Gastroesophageal sphincter (tissue), 4 donors: Measurements from ENCODE around the gene ATP11A. TPM values are rescaled to one million over a fixed set of nuclear protein-coding genes. Genes with fewer than 3 reads are reported as not detected.

Source experiments
- ATAC-seq: fragments of 150-250 bp; one replicate; pipeline ENCODE4 v1.9.1; 2016; ENCODE audit warnings: mild to moderate bottlenecking, moderate library complexity
- H3K27ac ChIP-seq, 4 donors: fragments of 200-600 bp; sonication (generic) in 3 of 4; 1 replicate in 3 of 4; 2 replicates in 1 of 4; pipeline ENCODE4 v1.5.1; 2016 to 2019
- H3K27me3 ChIP-seq: fragments of 200-600 bp; sonication (generic); one replicate; pipeline ENCODE4 v1.5.1; 2019
- H3K36me3 ChIP-seq, 2 donors: fragments of 200-600 bp; sonication (generic); one replicate each; pipeline ENCODE4 v1.5.1; 2019; ENCODE audit warnings: control low read depth in 1 of 2
- H3K4me1 ChIP-seq, 3 donors: fragments of 200-600 bp; sonication (generic); 1 replicate in 2 of 3; 2 replicates in 1 of 3; pipeline ENCODE4 v1.5.1; 2016 to 2019; ENCODE audit warnings: control low read depth in 2 of 3
- H3K4me3 ChIP-seq, 2 donors: fragments of 200-600 bp; sonication (generic); one replicate each; pipeline ENCODE4 v1.5.1; 2019; ENCODE audit warnings: mild to moderate bottlenecking in 1 of 2, moderate library complexity in 1 of 2
- H3K9me3 ChIP-seq, 3 donors: fragments of 200-600 bp; sonication (generic); one replicate each; pipeline ENCODE4 v1.5.1; 2017 to 2019; ENCODE audit warnings: control low read depth in 2 of 3
- CTCF ChIP-seq, 4 experiments: fragments of 200-600 bp in 2 of 4; fragments of 450-650 bp in 2 of 4; sonication (generic) in 1 of 4; IDR thresholded peaks; one replicate each; pipeline ENCODE4 v1.5.1; 2017 to 2019; ENCODE audit warnings: antibody characterized with exemption in 4 of 4, mild to moderate bottlenecking in 2 of 4, moderate library complexity in 2 of 4
- EP300 ChIP-seq: sonication (generic); formaldehyde crosslinking; IDR thresholded peaks from one replicate; pipeline ENCODE4 v1.6.1; 2017; ENCODE audit warnings: antibody characterized with exemption, mild to moderate bottlenecking
- POLR2A ChIP-seq, 2 donors: fragments of 450-650 bp; IDR thresholded peaks; one replicate each; pipeline ENCODE4 v1.6.1; 2017; ENCODE audit warnings: antibody characterized with exemption in 2 of 2, mild to moderate bottlenecking in 2 of 2, moderate library complexity in 1 of 2
- POLR2AphosphoS5 ChIP-seq: sonication (generic); formaldehyde crosslinking; IDR thresholded peaks from one replicate; pipeline ENCODE4 v1.6.1; 2017; ENCODE audit warnings: antibody characterized with exemption
- WGBS, 2 donors: methylation state at CpG; one replicate each; pipeline ENCODE4 v1.1.5; 2018; ENCODE audit warnings: low coverage in 1 of 2; 5-methylcytosine and 5-hydroxymethylcytosine counted together
- total RNA-seq, 4 donors: library from RNA; depleted of rRNA; stranded (reverse); fragments of >200 nt; gene quantifications; one replicate each; pipeline ENCODE4 v1.1.0, GENCODE V29; 2016

Gene ATP11A
- total RNA-seq, 4 donors from 2014 or later: 12.9 to 21.7 (median 17.1) TPM

- peaks cover 0 to 19% (median under 1%) of the 10 kb centered on the region in 3 donors for H3K4me1 ChIP-seq
- H3K4me3 ChIP-seq: no peak overlapping the region
- no peak overlapping the region for H3K27ac ChIP-seq
- TF ChIP-seq POLR2AphosphoS5 (no peak), POLR2A (IDR thresholded peaks at IDR 0.05) (no peak), CTCF (IDR thresholded peaks at IDR 0.05) (no peak), EP300 (no peak)
- 92 to 100% methylated on average over 4 to 9 of the region's 17 CpGs for WGBS, 2 donors
- no peaks in the 10 kb centered on the region for H3K36me3 ChIP-seq
- no peaks in the 10 kb centered on the region for H3K27me3 ChIP-seq
- no peak for ATAC-seq
- no peaks in the 10 kb centered on the region for H3K9me3 ChIP-seq
These were observed 46.0 kb downstream of the ATP11A start for GRCh38 chr13:112735791-112736190.

GRCh38 chr13:112737294-112737693 is 47.5 kb downstream of the ATP11A start:
- no peak for ATAC-seq

GRCh38 chr13:112738606-112739005 is 48.8 kb downstream of the ATP11A start:
- H3K4me3 ChIP-seq: no peak overlapping the region
- ATAC-seq: no peak
- no peaks in the 10 kb centered on the region for H3K27me3 ChIP-seq
- no peaks in the 10 kb centered on the region for H3K36me3 ChIP-seq
- peaks cover 0 to 19% (median 4%) of the 10 kb centered on the region in 3 donors for H3K4me1 ChIP-seq
- H3K9me3 ChIP-seq: no peaks in the 10 kb centered on the region
- 74% methylated on average over 3 of the region's 7 CpGs; no CpG with 5 or more reads in 1 of the 2 donors for WGBS, 2 donors
- H3K27ac ChIP-seq: no peak overlapping the region
- TF ChIP-seq POLR2AphosphoS5 (no peak), EP300 (no peak), POLR2A (IDR thresholded peaks at IDR 0.05) (no peak), CTCF (IDR thresholded peaks at IDR 0.05) (no peak)

More at GRCh38 chr13:112737294-112737693, 47.5 kb downstream of the ATP11A start:
- no peaks in the 10 kb centered on the region for H3K9me3 ChIP-seq
- 92% methylated on average over 9 of the region's 9 CpGs; no CpG with 5 or more reads in 1 of the 2 donors for WGBS, 2 donors
- TF ChIP-seq POLR2A (IDR thresholded peaks at IDR 0.05): no peak
- TF ChIP-seq CTCF (IDR thresholded peaks at IDR 0.05): no peak
- no peak for TF ChIP-seq EP300
- TF ChIP-seq POLR2AphosphoS5: no peak
- H3K27me3 ChIP-seq: no peaks in the 10 kb centered on the region
- H3K27ac ChIP-seq: no peak overlapping the region
- no peaks in the 10 kb centered on the region for H3K36me3 ChIP-seq
- no peak overlapping the region for H3K4me3 ChIP-seq
- H3K4me1 ChIP-seq: peaks cover 0 to 24% (median 4%) of the 10 kb centered on the region in 3 donors

- peak overlapping the region in 3 of 4 donors; percentile 26 to 66 (median 61) for H3K27ac ChIP-seq
- no peaks in the 10 kb centered on the region for H3K9me3 ChIP-seq
- WGBS, 2 donors: 37 to 93% methylated on average over 7 to 15 of the region's 19 CpGs
- no peak overlapping the region for H3K4me3 ChIP-seq
- TF ChIP-seq POLR2AphosphoS5 (no peak), EP300 (no peak), CTCF (IDR thresholded peaks at IDR 0.05) (no peak), POLR2A (IDR thresholded peaks at IDR 0.05) (no peak)
- ATAC-seq: peak; percentile 81
- H3K4me1 ChIP-seq: peaks cover 0 to 26% (median 4%) of the 10 kb centered on the region in 3 donors
- no peaks in the 10 kb centered on the region for H3K27me3 ChIP-seq
- no peaks in the 10 kb centered on the region for H3K36me3 ChIP-seq
These were observed 50.8 kb downstream of the ATP11A start for GRCh38 chr13:112740502-112741131.
